Karpas-422 (cell line): ENCODE results near the gene PTGES3L. TPM values are rescaled to one million over a fixed set of nuclear protein-coding genes. Genes with fewer than 3 reads are reported as not detected.
"Not testable (repeated sequence)": the region's sequence is repeated elsewhere in the genome, so short reads cannot be mapped to it uniquely, and the experiment has no call there.

Source experiments
- DNase-seq: peaks from one replicate; pipeline ENCODE4 v3.0.0-alpha.2; 2015
- H2AFZ ChIP-seq: fragments of 200-600 bp; sonication (generic); 2 replicates; pipeline ENCODE4 v1.6.1; 2014; ENCODE audit warnings: antibody characterized with exemption, low read length, mixed read lengths
- H3K27ac ChIP-seq: fragments of 200-600 bp; sonication (generic); 2 replicates; pipeline ENCODE4 v1.5.1; 2014; ENCODE audit warnings: mild to moderate bottlenecking, low read length, moderate library complexity
- H3K27me3 ChIP-seq: fragments of 200-600 bp; sonication (generic); 2 replicates; pipeline ENCODE4 v1.6.1; 2014; ENCODE audit warnings: low read length, mixed read lengths
- H3K36me3 ChIP-seq: fragments of 200-600 bp; sonication (generic); 2 replicates; pipeline ENCODE4 v1.6.1; 2014; ENCODE audit warnings: low read length, mixed read lengths; ENCODE audit not compliant: insufficient read depth
- H3K4me1 ChIP-seq: fragments of 200-600 bp; sonication (generic); 2 replicates; pipeline ENCODE4 v1.6.1; 2014; ENCODE audit warnings: mild to moderate bottlenecking, low read length, mixed read lengths
- H3K4me2 ChIP-seq: fragments of 200-600 bp; sonication (generic); 2 replicates; pipeline ENCODE4 v1.6.1; 2014; ENCODE audit warnings: low read length, low read depth, mild to moderate bottlenecking; ENCODE audit not compliant: poor library complexity, severe bottlenecking
- H3K4me3 ChIP-seq: fragments of 200-600 bp; sonication (generic); 2 replicates; pipeline ENCODE4 v1.5.1; 2014; ENCODE audit warnings: mild to moderate bottlenecking, antibody characterized with exemption, low read length, mixed read lengths
- H3K79me2 ChIP-seq: fragments of 200-600 bp; sonication (generic); 2 replicates; pipeline ENCODE4 v1.6.1; 2014; ENCODE audit warnings: mild to moderate bottlenecking, low read length, mixed read lengths
- H3K9ac ChIP-seq: fragments of 200-600 bp; sonication (generic); 2 replicates; pipeline ENCODE4 v1.6.0; 2014; ENCODE audit warnings: low read length
- H3K9me2 ChIP-seq: fragments of 200-600 bp; sonication (generic), shearing (Covaris generic); replicated peaks from 2 replicates; pipeline ENCODE4 v1.6.0; 2014; ENCODE audit warnings: mild to moderate bottlenecking, low read length, moderate library complexity; ENCODE audit not compliant: insufficient read depth
- H3K9me3 ChIP-seq: fragments of 300-700, 200-600 bp; sonication (generic); 2 replicates; pipeline ENCODE4 v1.6.1; 2014; ENCODE audit warnings: low read length, mixed read lengths
- H4K20me1 ChIP-seq: fragments of 200-600 bp; sonication (generic); 2 replicates; pipeline ENCODE4 v1.6.1; 2014; ENCODE audit warnings: mild to moderate bottlenecking, antibody characterized with exemption, low read length, low read depth; ENCODE audit not compliant: insufficient read depth
- total RNA-seq: library from RNA; depleted of rRNA; stranded (reverse); fragments of >200 nt; shearing (Covaris generic); gene quantifications from 2 replicates; pipeline ENCODE4 v1.2.3, GENCODE V29; 2014; ENCODE audit warnings: low replicate concordance

Gene PTGES3L
- total RNA-seq, 1 experiment from 2014 or later, result 0.45 TPM

GRCh38 chr17:42991471-42991870 lies 11.6 kb upstream of the PTGES3L start:
- H3K36me3 ChIP-seq, result peaks cover 53% of the 10 kb centered on the region
- H3K9ac ChIP-seq, result no peak overlapping the region
- no peak overlapping the region for H2AFZ ChIP-seq
- no peaks in the 10 kb centered on the region for H4K20me1 ChIP-seq
- no peak overlapping the region for H3K4me2 ChIP-seq
- H3K9me3 ChIP-seq, result no peaks in the 10 kb centered on the region
- H3K27me3 ChIP-seq, result no peaks in the 10 kb centered on the region
- no peak overlapping the region for H3K27ac ChIP-seq
- H3K4me1 ChIP-seq, result no peaks in the 10 kb centered on the region
- H3K4me3 ChIP-seq, result no peak overlapping the region
- H3K79me2 ChIP-seq, result peaks cover 11% of the 10 kb centered on the region
- H3K9me2 ChIP-seq, result no peaks in the 10 kb centered on the region
- DNase-seq, result no peak

GRCh38 chr17:42989726-42990652 lies 10.1 kb upstream of the PTGES3L start:
- Histone ChIP-seq H2AFZ (no peak overlapping the region), H3K36me3 (peaks cover 61% of the 10 kb centered on the region)

GRCh38 chr17:42989141-42989540 lies 9.3 kb upstream of the PTGES3L start:
- H3K4me3 ChIP-seq, result no peak overlapping the region
- peaks cover 31% of the 10 kb centered on the region for H3K79me2 ChIP-seq
- no peak overlapping the region for H3K4me2 ChIP-seq
- H2AFZ ChIP-seq, result no peak overlapping the region
- H3K4me1 ChIP-seq, result peaks cover 17% of the 10 kb centered on the region
- no peaks in the 10 kb centered on the region for H3K9me2 ChIP-seq
- no peak overlapping the region for H3K9ac ChIP-seq
- no peak for DNase-seq
- H3K27ac ChIP-seq, result no peak overlapping the region
- H4K20me1 ChIP-seq, result no peaks in the 10 kb centered on the region
- H3K36me3 ChIP-seq, result peaks cover 61% of the 10 kb centered on the region
- no peaks in the 10 kb centered on the region for H3K9me3 ChIP-seq
- H3K27me3 ChIP-seq, result no peaks in the 10 kb centered on the region

More at GRCh38 chr17:42989726-42990652, 10.1 kb upstream of the PTGES3L start:
- H3K27me3 ChIP-seq, result no peaks in the 10 kb centered on the region
- peaks cover 9% of the 10 kb centered on the region for H3K4me1 ChIP-seq
- no peaks in the 10 kb centered on the region for H3K9me2 ChIP-seq
- H3K27ac ChIP-seq, result no peak overlapping the region
- no peak overlapping the region for H3K4me2 ChIP-seq
- no peak overlapping the region for H3K9ac ChIP-seq
- DNase-seq, result no peak
- no peak overlapping the region for H3K4me3 ChIP-seq
- H3K79me2 ChIP-seq, result peaks cover 24% of the 10 kb centered on the region
- H4K20me1 ChIP-seq, result no peaks in the 10 kb centered on the region
- H3K9me3 ChIP-seq, result no peaks in the 10 kb centered on the region

GRCh38 chr17:42985225-42985624 lies 5.3 kb upstream of the PTGES3L start:
- Histone ChIP-seq H3K4me1 (peaks cover 33% of the 10 kb centered on the region), H4K20me1 (peaks cover 5% of the 10 kb centered on the region; the same call in 1 of the 2 replicates), H3K27ac (peak overlapping the region; percentile 74), H3K4me2 (peak overlapping the region; percentile 64), H3K4me3 (peak overlapping the region; percentile 13; the same call in 1 of the 2 replicates), H3K9me2 (no peaks in the 10 kb centered on the region), H2AFZ (no peak overlapping the region), H3K27me3 (no peaks in the 10 kb centered on the region), H3K36me3 (peaks cover 46% of the 10 kb centered on the region), H3K9me3 (no peaks in the 10 kb centered on the region), H3K79me2 (peaks cover 67% of the 10 kb centered on the region), H3K9ac (peak overlapping the region; percentile 46)
- DNase-seq, result peak; percentile 87

- DNase-seq, result no peak
- peak overlapping the region; percentile 79 for H3K4me2 ChIP-seq
- H3K9ac ChIP-seq, result 0 out of 2 replicates have a peak overlapping the region, but pooled peaks have one; percentile 95
- no peaks in the 10 kb centered on the region for H3K27me3 ChIP-seq
- H3K4me3 ChIP-seq, result peak overlapping the region; percentile 94; the same call in 1 of the 2 replicates
- peaks cover 41% of the 10 kb centered on the region for H3K4me1 ChIP-seq
- peaks cover 5% of the 10 kb centered on the region; the same call in 1 of the 2 replicates for H4K20me1 ChIP-seq
- no peaks in the 10 kb centered on the region for H3K9me2 ChIP-seq
- H3K27ac ChIP-seq, result no peak overlapping the region
- no peak overlapping the region for H2AFZ ChIP-seq
- H3K9me3 ChIP-seq, result no peaks in the 10 kb centered on the region
- H3K36me3 ChIP-seq, result peaks cover 21% of the 10 kb centered on the region
- peaks cover 64% of the 10 kb centered on the region for H3K79me2 ChIP-seq
Measured at GRCh38 chr17:42982266-42982665, 2.4 kb upstream of the PTGES3L start.

- H2AFZ ChIP-seq, result peak overlapping the region; percentile 70; the same call in 1 of the 2 replicates
- H3K4me1 ChIP-seq, result peaks cover 41% of the 10 kb centered on the region
- peaks cover 10% of the 10 kb centered on the region for H3K36me3 ChIP-seq
- H3K4me2 ChIP-seq, result peak overlapping the region; percentile 79
- peak overlapping the region; percentile 94 for H3K4me3 ChIP-seq
- peak overlapping the region; percentile 74 for H3K27ac ChIP-seq
- peak overlapping the region; percentile 95 for H3K9ac ChIP-seq
- no peaks in the 10 kb centered on the region for H3K9me2 ChIP-seq
- DNase-seq, result peak; percentile 90
- H3K79me2 ChIP-seq, result peaks cover 52% of the 10 kb centered on the region
- H4K20me1 ChIP-seq, result peaks cover 5% of the 10 kb centered on the region; the same call in 1 of the 2 replicates
- no peaks in the 10 kb centered on the region for H3K27me3 ChIP-seq
- H3K9me3 ChIP-seq, result no peaks in the 10 kb centered on the region
Measured at GRCh38 chr17:42980766-42981397, 1.0 kb upstream of the PTGES3L start.

GRCh38 chr17:42980274-42980765 lies 440 bp upstream of the PTGES3L start, which contains the start of gene RUNDC1:
Gene RUNDC1, plus strand, starts transcription at chr17:42980565. Its CDS starts 12 bp downstream, at chr17:42980577.
- DNase-seq, result peak; percentile 96
- Histone ChIP-seq H3K27ac (peak within 1 kb of the TSS; percentile 74), H3K4me2 (peak within 1 kb of the TSS; percentile 79), H3K9me3 (no peaks in the 10 kb centered on the region), H3K9ac (peak within 1 kb of the TSS; percentile 95), H2AFZ (peak within 1 kb of the TSS; percentile 70; the same call in 1 of the 2 replicates), H3K27me3 (no peaks in the 10 kb centered on the region), H3K36me3 (peaks cover 6% of the 10 kb centered on the region), H4K20me1 (peaks cover 5% of the 10 kb centered on the region; the same call in 1 of the 2 replicates), H3K4me3 (peak within 1 kb of the TSS; percentile 94), H3K79me2 (peaks cover 47% of the 10 kb centered on the region), H3K9me2 (no peaks in the 10 kb centered on the region), H3K4me1 (peaks cover 36% of the 10 kb centered on the region)

- not testable (repeated sequence) for H3K9me3 ChIP-seq, H3K9me2 ChIP-seq, DNase-seq, H3K4me2 ChIP-seq, H3K36me3 ChIP-seq, H2AFZ ChIP-seq, H3K27ac ChIP-seq, H3K4me3 ChIP-seq, H3K79me2 ChIP-seq, H4K20me1 ChIP-seq, H3K27me3 ChIP-seq, H3K4me1 ChIP-seq, H3K9ac ChIP-seq
Measured at GRCh38 chr17:42975701-42976100, 4.2 kb downstream of the PTGES3L start.
